Measurements from ENCODE around the gene RARA. TPM values are rescaled to one million over a fixed set of nuclear protein-coding genes. Genes with fewer than 3 reads are reported as not detected.

Gene RARA
- total and polyA plus RNA-seq, 7 experiments from 2014 or later, result 6.7 to 115 (median 42.9) TPM

DNA sequence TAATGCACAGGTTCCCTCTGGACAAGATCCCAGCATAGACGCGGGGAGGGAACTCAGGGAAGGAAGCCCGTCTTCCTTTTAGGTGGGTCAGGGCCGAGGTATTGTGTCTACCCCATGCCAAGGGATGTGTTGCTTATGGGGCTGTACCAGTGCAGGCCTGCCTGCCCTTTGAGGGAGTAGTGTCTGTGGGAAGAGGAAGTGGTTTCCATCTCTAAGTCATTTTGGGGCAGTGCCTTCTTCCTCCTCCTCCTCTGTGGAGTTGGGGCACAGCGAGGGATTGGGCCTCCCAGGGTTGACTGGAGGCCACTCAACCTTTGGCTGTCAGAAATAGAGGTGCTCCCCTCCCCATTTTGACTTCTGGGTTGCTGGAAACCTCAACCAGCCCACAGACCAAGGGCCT lies 29.1 kb downstream of the RARA start:
- H3K9me3 Mint-ChIP-seq, result no peaks in the 10 kb centered on the region
- POLR2A ChIA-PET, result interaction anchor here (34.9 kb wide), 1 partner anchor 23 kb away, joined by 742 read pairs; the partner anchor contains the start of gene RARA
- Histone ChIP-seq H3K36me3 (ENCODE audit: control insufficient read depth in 2 of 3, insufficient read depth in 3 of 3, low read length in 3 of 3) (peaks cover 0 to 6% (median 6%) of the 10 kb centered on the region in 3 experiments), H3K4me1 (ENCODE audit: control insufficient read depth in 2 of 2, insufficient read depth in 2 of 2, low read length in 2 of 2) (peaks cover 36 to 38% of the 10 kb centered on the region in 2 donors), H3K9me3 (ENCODE audit: control insufficient read depth in 2 of 3, low read length in 3 of 3) (no peaks in the 10 kb centered on the region), H3K27ac (ENCODE audit: low read depth, low read length) (peak overlapping the region; percentile 46), H3K4me3 (ENCODE audit: low read length) (no peak overlapping the region), H3K27me3 (ENCODE audit: control insufficient read depth in 2 of 2, insufficient read depth in 2 of 2, low read length in 2 of 2) (no peaks in the 10 kb centered on the region)
- no peak for ATAC-seq
- peaks cover 45 to 74% (median 65%) of the 10 kb centered on the region in 7 donors for H3K4me1 Mint-ChIP-seq
- peak overlapping the region in 5 of 10 donors; percentile 11 to 50 (median 42) for H3K4me3 Mint-ChIP-seq
- H3K27ac Mint-ChIP-seq, result peak overlapping the region; percentile 60 to 94 (median 83)
- H3K36me3 Mint-ChIP-seq, result peaks cover 0 to 48% (median 5%) of the 10 kb centered on the region in 5 donors
- H3K27me3 Mint-ChIP-seq, result no peaks in the 10 kb centered on the region
- CTCF ChIA-PET, result interaction anchor here (1.0 kb wide), 1 partner anchor 21 kb away, joined by 3 read pairs; no protein-coding TSS in a partner anchor
- no peak for DNase-seq
- intact Hi-C loops (cut with micrococcal nuclease), result no loop called here

- no peaks in the 10 kb centered on the region for H3K27me3 ChIP-seq (ENCODE audit: control insufficient read depth in 2 of 2, insufficient read depth in 2 of 2, low read length in 2 of 2)
- Mint-ChIP-seq H3K27ac (peak overlapping the region; percentile 71 to 98 (median 96)), H3K36me3 (peaks cover 0 to 44% (median 5%) of the 10 kb centered on the region in 5 donors), H3K4me1 (peaks cover 43 to 74% (median 65%) of the 10 kb centered on the region in 7 donors), H3K4me3 (peak overlapping the region in 3 of 10 donors; percentile 6 to 81 (median 51)), H3K9me3 (no peaks in the 10 kb centered on the region), H3K27me3 (no peaks in the 10 kb centered on the region)
- CTCF ChIA-PET, result interaction anchor here (0.7 to 3.3 kb wide), 4 partner anchors 22 to 105 kb away, joined by 3 to 24 read pairs (median 10); partner anchors contain the start of gene RARA
- H3K27ac ChIP-seq (ENCODE audit: low read depth, low read length), result peak overlapping the region; percentile 90
- DNase-seq (no peak), ATAC-seq (no peak)
- H3K36me3 ChIP-seq (ENCODE audit: control insufficient read depth in 2 of 3, insufficient read depth in 3 of 3, low read length in 3 of 3), result peaks cover 0 to 6% (median 6%) of the 10 kb centered on the region in 3 experiments
- intact Hi-C loops (cut with micrococcal nuclease), result no loop called here
- POLR2A ChIA-PET, result interaction anchor here (0.5 to 34.9 kb wide), 2 partner anchors 24 to 316 kb away, joined by 3 to 742 read pairs; partner anchors contain the start of gene RARA
- H3K4me1 ChIP-seq (ENCODE audit: control insufficient read depth in 2 of 2, insufficient read depth in 2 of 2, low read length in 2 of 2), result peaks cover 36 to 38% of the 10 kb centered on the region in 2 donors
- H3K9me3 ChIP-seq (ENCODE audit: control insufficient read depth in 2 of 3, low read length in 3 of 3), result no peaks in the 10 kb centered on the region
- no peak overlapping the region for H3K4me3 ChIP-seq (ENCODE audit: low read length)
These were observed 30.1 kb downstream of the RARA start for GRCh38 chr17:40338941-40339649.

DNA sequence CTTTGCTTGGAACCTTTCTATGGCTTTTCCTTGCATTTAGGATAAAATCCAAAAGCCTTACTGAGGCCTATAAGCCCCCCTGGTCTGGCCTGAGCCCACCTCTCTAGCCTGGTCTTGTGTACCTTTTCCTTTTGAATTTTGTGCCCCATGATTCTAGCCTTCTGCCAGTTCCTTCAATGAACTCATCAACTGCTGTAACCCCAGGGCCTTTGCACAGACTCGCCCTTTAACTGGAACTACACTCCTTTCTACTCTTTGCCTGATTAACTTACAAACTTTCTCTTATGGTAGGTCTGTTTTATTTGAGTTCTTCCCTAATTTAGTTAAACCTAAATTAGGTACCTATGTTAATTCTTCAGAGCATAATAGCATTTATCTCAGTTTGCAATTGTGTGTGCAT lies 31.3 kb downstream of the RARA start:
- CTCF ChIA-PET, result interaction anchor here (1.1 to 3.3 kb wide), 9 partner anchors 10 to 36 kb away, joined by 3 to 24 read pairs (median 10); partner anchors contain the start of gene RARA
- Mint-ChIP-seq H3K4me3 (peak overlapping the region in 8 of 10 donors; percentile 17 to 89 (median 80)), H3K4me1 (peaks cover 43 to 73% (median 66%) of the 10 kb centered on the region in 7 donors), H3K36me3 (peaks cover 0 to 38% (median 5%) of the 10 kb centered on the region in 5 donors), H3K27ac (peak overlapping the region; percentile 84 to 98 (median 96)), H3K27me3 (no peaks in the 10 kb centered on the region), H3K9me3 (no peaks in the 10 kb centered on the region)
- Histone ChIP-seq H3K4me3 (ENCODE audit: low read length) (no peak overlapping the region), H3K27me3 (ENCODE audit: control insufficient read depth in 2 of 2, insufficient read depth in 2 of 2, low read length in 2 of 2) (no peaks in the 10 kb centered on the region), H3K9me3 (ENCODE audit: control insufficient read depth in 2 of 3, low read length in 3 of 3) (no peaks in the 10 kb centered on the region), H3K4me1 (ENCODE audit: control insufficient read depth in 2 of 2, insufficient read depth in 2 of 2, low read length in 2 of 2) (peaks cover 44 to 46% of the 10 kb centered on the region in 2 donors), H3K27ac (ENCODE audit: low read depth, low read length) (peak overlapping the region; percentile 90), H3K36me3 (ENCODE audit: control insufficient read depth in 2 of 3, insufficient read depth in 3 of 3, low read length in 3 of 3) (peaks cover 0 to 6% (median 6%) of the 10 kb centered on the region in 3 experiments)
- POLR2A ChIA-PET, result interaction anchor here (1.0 to 34.9 kb wide), 3 partner anchors 9 to 25 kb away, joined by 4 to 742 read pairs (median 13); partner anchors contain the start of gene RARA
- no peak for ATAC-seq
- intact Hi-C loops (cut with micrococcal nuclease), result loop anchor here in 1 of 2 donors (2.0 to 5.0 kb wide), 2 partner anchors 14 to 1347 kb away; partner anchors contain the start of gene EIF1
- no peak for DNase-seq

- DNase-seq (peak; percentile 78 to 92 (median 85)), ATAC-seq (peak; percentile 88)
- no peaks in the 10 kb centered on the region for H3K9me3 Mint-ChIP-seq
- intact Hi-C loops (cut with micrococcal nuclease), result loop anchor here (1.0 to 5.0 kb wide), 8 partner anchors 11 to 1346 kb away; partner anchors contain the start of gene EIF1 (in 1 of the 2)
- POLR2A ChIA-PET, result interaction anchor here (1.0 to 34.9 kb wide), 3 partner anchors 10 to 26 kb away, joined by 4 to 742 read pairs (median 13); partner anchors contain the start of gene RARA
- Histone ChIP-seq H3K4me1 (ENCODE audit: control insufficient read depth in 2 of 2, insufficient read depth in 2 of 2, low read length in 2 of 2) (peaks cover 53 to 54% of the 10 kb centered on the region in 2 donors), H3K36me3 (ENCODE audit: control insufficient read depth in 2 of 3, insufficient read depth in 3 of 3, low read length in 3 of 3) (peaks cover 0 to 6% (median 6%) of the 10 kb centered on the region in 3 experiments), H3K27ac (ENCODE audit: low read depth, low read length) (peak overlapping the region; percentile 90), H3K9me3 (ENCODE audit: control insufficient read depth in 2 of 3, low read length in 3 of 3) (no peaks in the 10 kb centered on the region), H3K27me3 (ENCODE audit: control insufficient read depth in 2 of 2, insufficient read depth in 2 of 2, low read length in 2 of 2) (no peaks in the 10 kb centered on the region), H3K4me3 (ENCODE audit: low read length) (peak overlapping the region; percentile 73)
- H3K27me3 Mint-ChIP-seq, result no peaks in the 10 kb centered on the region
- H3K36me3 Mint-ChIP-seq, result peaks cover 0 to 38% (median 5%) of the 10 kb centered on the region in 5 donors
- peak overlapping the region; percentile 84 to 98 (median 96) for H3K27ac Mint-ChIP-seq
- CTCF ChIA-PET, result interaction anchor here (0.9 to 3.3 kb wide), 10 partner anchors 11 to 37 kb away, joined by 3 to 24 read pairs (median 9); partner anchors contain the start of gene RARA
- peaks cover 46 to 80% (median 72%) of the 10 kb centered on the region in 7 donors for H3K4me1 Mint-ChIP-seq
- H3K4me3 Mint-ChIP-seq, result peak overlapping the region; percentile 71 to 89 (median 82)
These were observed 32.2 kb downstream of the RARA start for GRCh38 chr17:40340880-40341807.

GRCh38 chr17:40341808-40342503 lies 33.0 kb downstream of the RARA start:
- H3K4me1 Mint-ChIP-seq, result peaks cover 49 to 86% (median 74%) of the 10 kb centered on the region in 7 donors
- H3K27ac ChIP-seq (ENCODE audit: low read depth, low read length), result peak overlapping the region; percentile 90
- H3K27me3 Mint-ChIP-seq, result no peaks in the 10 kb centered on the region
- H3K27ac Mint-ChIP-seq, result peak overlapping the region in 8 of 9 donors; percentile 60 to 97 (median 88)
- POLR2A ChIA-PET, result interaction anchor here (34.9 kb wide), 1 partner anchor 26 kb away, joined by 742 read pairs; the partner anchor contains the start of gene RARA
- no peaks in the 10 kb centered on the region for H3K9me3 Mint-ChIP-seq
- no peaks in the 10 kb centered on the region for H3K27me3 ChIP-seq (ENCODE audit: control insufficient read depth in 2 of 2, insufficient read depth in 2 of 2, low read length in 2 of 2)
- intact Hi-C loops (cut with micrococcal nuclease), result loop anchor here (1.0 to 5.0 kb wide), 8 partner anchors 12 to 1345 kb away; partner anchors contain the start of gene EIF1 (in 1 of the 2)
- peaks cover 54 to 60% of the 10 kb centered on the region in 2 donors for H3K4me1 ChIP-seq (ENCODE audit: control insufficient read depth in 2 of 2, insufficient read depth in 2 of 2, low read length in 2 of 2)
- peak overlapping the region; percentile 71 to 89 (median 82) for H3K4me3 Mint-ChIP-seq
- CTCF ChIA-PET, result interaction anchor here (1.2 to 3.3 kb wide), 6 partner anchors 10 to 38 kb away, joined by 4 to 24 read pairs (median 10); partner anchors contain the start of gene RARA
- peaks cover 0 to 6% (median 6%) of the 10 kb centered on the region in 3 experiments for H3K36me3 ChIP-seq (ENCODE audit: control insufficient read depth in 2 of 3, insufficient read depth in 3 of 3, low read length in 3 of 3)
- DNase-seq, result peak in 4 of 9 donors; percentile 21 to 48 (median 41)
- H3K36me3 Mint-ChIP-seq, result peaks cover 0 to 39% (median 5%) of the 10 kb centered on the region in 5 donors
- no peaks in the 10 kb centered on the region for H3K9me3 ChIP-seq (ENCODE audit: control insufficient read depth in 2 of 3, low read length in 3 of 3)
- peak overlapping the region; percentile 73 for H3K4me3 ChIP-seq (ENCODE audit: low read length)
- peak; percentile 28 for ATAC-seq

Measured in naive thymus-derived CD4-positive, alpha-beta T cell (primary cell).